Prostate gland (tissue), 2 donors: ENCODE data around the gene MYBPC3. TPM values are rescaled to one million over a fixed set of nuclear protein-coding genes. Genes with fewer than 3 reads are reported as not detected.

Experiments used
- DNase-seq: peaks from one replicate; pipeline ENCODE4 v3.0.0-alpha.2; 2019; ENCODE audit warnings: low spot score
- H3K27ac ChIP-seq, 2 donors: fragments of 200-600 bp; sonication (generic); 2 replicates each; pipeline ENCODE4 v1.5.1; 2017 to 2019
- H3K27me3 ChIP-seq: fragments of 200-600 bp; sonication (generic); replicated peaks from 2 replicates; pipeline ENCODE4 v1.5.1; 2019; ENCODE audit not compliant: insufficient read depth
- H3K36me3 ChIP-seq, 2 donors: fragments of 200-600 bp; sonication (generic); 1 replicate in 1 of 2; 2 replicates in 1 of 2; pipeline versions ENCODE4 v1.5.1 to v1.8.1; 2017 to 2019
- H3K4me1 ChIP-seq: fragments of 200-600 bp; sonication (generic); replicated peaks from 2 replicates; pipeline ENCODE4 v1.5.1; 2019
- H3K4me3 ChIP-seq, 2 donors: fragments of 200-600 bp; sonication (generic); 2 replicates each; pipeline ENCODE4 v1.5.1; 2017 to 2019
- H3K9me3 ChIP-seq: fragments of 200-600 bp; sonication (generic); 2 replicates; pipeline ENCODE4 v1.5.1; 2017
- CTCF ChIP-seq, 4 experiments: fragments of 200-600 bp in 2 of 4; fragments of 450-650 bp in 2 of 4; sonication (generic) in 2 of 4; IDR thresholded peaks; 1 replicate in 3 of 4; 2 replicates in 1 of 4; pipeline ENCODE4 v1.5.1; 2016 to 2019; ENCODE audit warnings: antibody characterized with exemption in 4 of 4, mild to moderate bottlenecking in 2 of 4, moderate library complexity in 2 of 4
- POLR2A ChIP-seq: fragments of 450-650 bp; IDR thresholded peaks from one replicate; pipeline ENCODE4 v1.6.1; 2016; ENCODE audit warnings: antibody characterized with exemption, mild to moderate bottlenecking
- POLR2AphosphoS5 ChIP-seq: sonication (generic); formaldehyde crosslinking; IDR thresholded peaks from one replicate; pipeline ENCODE4 v1.6.1; 2017; ENCODE audit warnings: antibody characterized with exemption
- WGBS: methylation state at CpG from one replicate; pipeline ENCODE4 v1.1.5; 2018; 5-methylcytosine and 5-hydroxymethylcytosine counted together
- intact Hi-C: fragments of 100-400 bp; cut with DNase I; formaldehyde crosslinking; loops from one replicate; pipeline ENCODE4 v1.14.2; 2022
- total RNA-seq, 2 donors: library from RNA; depleted of rRNA; stranded (reverse); fragments of >200 nt; gene quantifications; one replicate each; pipeline ENCODE4 v1.1.0, GENCODE V29; 2016

Gene MYBPC3
- total RNA-seq, 2 donors from 2014 or later: 0.91 TPM; not detected in 1

- intact Hi-C loops: no loop called here
- no peak for DNase-seq
- H3K4me1 ChIP-seq: no peaks in the 10 kb centered on the region
- H3K4me3 ChIP-seq: no peak overlapping the region
- 96% methylated on average over 15 of the region's 15 CpGs for WGBS
- H3K27ac ChIP-seq: no peak overlapping the region
- no peaks in the 10 kb centered on the region for H3K27me3 ChIP-seq
- TF ChIP-seq POLR2AphosphoS5 (no peak), CTCF (IDR thresholded peaks at IDR 0.05) (no peak), POLR2A (no peak)
- peaks cover 34 to 44% of the 10 kb centered on the region in 2 donors for H3K36me3 ChIP-seq
- H3K9me3 ChIP-seq: no peaks in the 10 kb centered on the region
Observed at GRCh38 chr11:47289856-47290255, 62.6 kb downstream of the MYBPC3 start.

- no peaks in the 10 kb centered on the region for H3K27me3 ChIP-seq
- intact Hi-C loops: no loop called here
- no peak for DNase-seq
- no peak overlapping the region for H3K4me3 ChIP-seq
- H3K9me3 ChIP-seq: no peaks in the 10 kb centered on the region
- no peaks in the 10 kb centered on the region for H3K4me1 ChIP-seq
- no peak overlapping the region for H3K27ac ChIP-seq
- WGBS: 90% methylated on average over 5 of the region's 5 CpGs
- no peak for TF ChIP-seq POLR2A
- peak; percentile 7 for TF ChIP-seq POLR2AphosphoS5
- TF ChIP-seq CTCF (IDR thresholded peaks at IDR 0.05): no peak
- H3K36me3 ChIP-seq: peaks cover 39 to 54% of the 10 kb centered on the region in 2 donors
Observed at GRCh38 chr11:47288066-47288465, 64.4 kb downstream of the MYBPC3 start.

GRCh38 chr11:47285969-47286770 is 66.3 kb downstream of the MYBPC3 start:
- Histone ChIP-seq H3K9me3 (no peaks in the 10 kb centered on the region), H3K4me1 (no peaks in the 10 kb centered on the region), H3K27ac (no peak overlapping the region), H3K4me3 (no peak overlapping the region), H3K27me3 (no peaks in the 10 kb centered on the region), H3K36me3 (peaks cover 39 to 58% of the 10 kb centered on the region in 2 donors)
- TF ChIP-seq POLR2AphosphoS5 (no peak), CTCF (IDR thresholded peaks at IDR 0.05) (no peak), POLR2A (no peak)
- no peak for DNase-seq
- intact Hi-C loops: no loop called here
- 94% methylated on average over 13 of the region's 13 CpGs for WGBS

GRCh38 chr11:47284151-47284550 is 68.4 kb downstream of the MYBPC3 start:
- Histone ChIP-seq H3K4me3 (no peak overlapping the region), H3K27me3 (no peaks in the 10 kb centered on the region), H3K27ac (no peak overlapping the region), H3K4me1 (no peaks in the 10 kb centered on the region), H3K36me3 (peaks cover 31 to 44% of the 10 kb centered on the region in 2 donors), H3K9me3 (no peaks in the 10 kb centered on the region)
- WGBS: 85% methylated on average over 4 of the region's 4 CpGs
- intact Hi-C loops: no loop called here
- DNase-seq: no peak
- no peak for TF ChIP-seq POLR2A
- no peak for TF ChIP-seq CTCF (IDR thresholded peaks at IDR 0.05)
- no peak for TF ChIP-seq POLR2AphosphoS5

- 93% methylated on average over 7 of the region's 7 CpGs for WGBS
- Histone ChIP-seq H3K4me3 (no peak overlapping the region), H3K27ac (no peak overlapping the region), H3K9me3 (no peaks in the 10 kb centered on the region), H3K4me1 (no peaks in the 10 kb centered on the region), H3K36me3 (peaks cover 23 to 46% of the 10 kb centered on the region in 2 donors), H3K27me3 (no peaks in the 10 kb centered on the region)
- DNase-seq: no peak
- intact Hi-C loops: no loop called here
- TF ChIP-seq POLR2A (no peak), CTCF (IDR thresholded peaks at IDR 0.05) (no peak), POLR2AphosphoS5 (no peak)
Observed at GRCh38 chr11:47282462-47282861, 70.0 kb downstream of the MYBPC3 start.
